Sigmoid colon (tissue), 7 donors: ENCODE results near the gene ATP9A. TPM values are rescaled to one million over a fixed set of nuclear protein-coding genes. Genes with fewer than 3 reads are reported as not detected.

Source experiments
- DNase-seq: peaks from one replicate; pipeline ENCODE4 v3.0.0-alpha.2; 2019
- H3K27ac ChIP-seq, 4 donors: fragments of 200-600 bp; sonication (generic); one replicate each; pipeline ENCODE4 v1.5.1; 2016 to 2019; ENCODE audit warnings: mild to moderate bottlenecking in 1 of 4
- H3K27me3 ChIP-seq, 3 donors: fragments of 200-600 bp; sonication (generic); one replicate each; pipeline ENCODE4 v1.5.1; 2019; ENCODE audit warnings: mild to moderate bottlenecking in 1 of 3
- H3K36me3 ChIP-seq, 4 donors: fragments of 200-600 bp; sonication (generic); one replicate each; pipeline ENCODE4 v1.5.1; 2016 to 2019
- H3K4me1 ChIP-seq, 4 donors: fragments of 200-600 bp; sonication (generic); one replicate each; pipeline ENCODE4 v1.5.1; 2017 to 2019
- H3K4me3 ChIP-seq, 4 donors: fragments of 200-600 bp; sonication (generic); one replicate each; pipeline ENCODE4 v1.5.1; 2017 to 2019; ENCODE audit warnings: mild to moderate bottlenecking in 2 of 4, moderate library complexity in 1 of 4
- H3K9me3 ChIP-seq, 4 donors: fragments of 200-600 bp in 3 of 4; sonication (generic) in 3 of 4; one replicate each; pipeline versions ENCODE4 v1.5.1 to v1.6.1; 2013 to 2019
- EP300 ChIP-seq, 4 donors: sonication (generic); formaldehyde crosslinking; IDR thresholded peaks; one replicate each; pipeline ENCODE4 v1.6.1; 2017; ENCODE audit warnings: antibody characterized with exemption in 4 of 4
- POLR2A ChIP-seq, 2 donors: fragments of 450-650 bp; IDR thresholded peaks; one replicate each; pipeline ENCODE4 v1.6.1; 2016; ENCODE audit warnings: antibody characterized with exemption in 2 of 2, mild to moderate bottlenecking in 2 of 2, moderate library complexity in 2 of 2
- POLR2AphosphoS5 ChIP-seq, 4 donors: sonication (generic); formaldehyde crosslinking; IDR thresholded peaks; one replicate each; pipeline ENCODE4 v1.6.1; 2017; ENCODE audit warnings: antibody characterized with exemption in 4 of 4
- WGBS, 2 donors: extraction: QIAGEN DNeasy Blood & Tissue Kit; methylation state at CpG; one replicate each; pipeline ENCODE4 v1.1.7; 2013; 5-methylcytosine and 5-hydroxymethylcytosine counted together
- intact Hi-C: fragments of 100-400 bp; cut with DNase I; formaldehyde crosslinking; loops from one replicate; pipeline ENCODE4 v1.15.1; 2023
- polyA plus RNA-seq, 3 donors: library from polyadenylated mRNA; stranded (reverse); fragments of 200-250 nt; gene quantifications; one replicate each; pipeline ENCODE4 v1.2.3, GENCODE V29; 2013
- total RNA-seq, 4 donors: library from RNA; depleted of rRNA; stranded (reverse); fragments of >200 nt; gene quantifications; one replicate each; pipeline ENCODE4 v1.1.0, GENCODE V29; 2016
- TF ChIP-seq, protein P1 (sequence below), 4 experiments: fragments of 450-650 bp in 3 of 4; fragments of 200-600 bp in 1 of 4; IDR thresholded peaks; one replicate each; pipeline ENCODE4 v1.5.1; 2016 to 2019; ENCODE audit warnings: antibody characterized with exemption in 4 of 4, mild to moderate bottlenecking in 3 of 4, moderate library complexity in 2 of 4
- donor health status: healthy with polysubstance abuse.
- donor health status: Bipolar disorder and iron deficiency.
- donor health status: healthy.

ATP9A gene
- total and polyA plus RNA-seq, 7 donors = 4.2 to 34.8 (median 31.0) TPM

DNA sequence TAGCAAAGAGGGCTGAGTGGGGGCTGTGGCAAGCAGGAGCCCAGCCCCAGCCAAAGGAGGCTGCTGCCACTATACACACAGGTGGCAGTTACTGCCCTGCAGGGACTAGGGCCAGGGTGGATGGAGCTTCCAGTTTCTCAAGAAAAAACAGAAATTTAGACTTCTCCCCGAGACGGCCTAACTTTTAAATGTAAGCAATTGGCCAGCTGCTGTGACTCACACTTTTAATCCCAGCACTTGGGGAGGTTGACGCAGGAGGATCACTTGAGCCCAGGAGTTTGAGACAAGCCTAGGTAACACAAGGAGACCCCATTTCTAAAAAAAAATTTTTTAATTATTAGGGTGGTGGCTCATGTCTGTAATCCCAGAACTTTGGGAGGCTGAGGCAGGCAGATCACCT, 127.4 kb downstream of the ATP9A start:
- no peak for TF ChIP-seq POLR2AphosphoS5 (IDR thresholded peaks at IDR 0.05)
- no peak for TF ChIP-seq EP300 (IDR thresholded peaks at IDR 0.05)
- TF ChIP-seq, protein P1, sequence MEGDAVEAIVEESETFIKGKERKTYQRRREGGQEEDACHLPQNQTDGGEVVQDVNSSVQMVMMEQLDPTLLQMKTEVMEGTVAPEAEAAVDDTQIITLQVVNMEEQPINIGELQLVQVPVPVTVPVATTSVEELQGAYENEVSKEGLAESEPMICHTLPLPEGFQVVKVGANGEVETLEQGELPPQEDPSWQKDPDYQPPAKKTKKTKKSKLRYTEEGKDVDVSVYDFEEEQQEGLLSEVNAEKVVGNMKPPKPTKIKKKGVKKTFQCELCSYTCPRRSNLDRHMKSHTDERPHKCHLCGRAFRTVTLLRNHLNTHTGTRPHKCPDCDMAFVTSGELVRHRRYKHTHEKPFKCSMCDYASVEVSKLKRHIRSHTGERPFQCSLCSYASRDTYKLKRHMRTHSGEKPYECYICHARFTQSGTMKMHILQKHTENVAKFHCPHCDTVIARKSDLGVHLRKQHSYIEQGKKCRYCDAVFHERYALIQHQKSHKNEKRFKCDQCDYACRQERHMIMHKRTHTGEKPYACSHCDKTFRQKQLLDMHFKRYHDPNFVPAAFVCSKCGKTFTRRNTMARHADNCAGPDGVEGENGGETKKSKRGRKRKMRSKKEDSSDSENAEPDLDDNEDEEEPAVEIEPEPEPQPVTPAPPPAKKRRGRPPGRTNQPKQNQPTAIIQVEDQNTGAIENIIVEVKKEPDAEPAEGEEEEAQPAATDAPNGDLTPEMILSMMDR (IDR thresholded peaks at IDR 0.05) = no peak
- TF ChIP-seq POLR2A (IDR thresholded peaks at IDR 0.05) = no peak
- H3K4me3 ChIP-seq = no peak overlapping the region
- H3K27me3 ChIP-seq = no peaks in the 10 kb centered on the region
- H3K4me1 ChIP-seq = no peaks in the 10 kb centered on the region
- peak overlapping the region in 2 of 4 donors; percentile 12 to 21 for H3K27ac ChIP-seq
- no peaks in the 10 kb centered on the region for H3K9me3 ChIP-seq
- intact Hi-C loops = loop anchor here (10.0 kb wide), 1 partner anchor 324 kb away; no protein-coding TSS in a partner anchor
- WGBS, 2 donors = 78 to 82% methylated on average over 3 of the region's 3 CpGs
- no peak for DNase-seq
- H3K36me3 ChIP-seq = peaks cover 0 to 15% (median 0%) of the 10 kb centered on the region in 4 donors

DNA sequence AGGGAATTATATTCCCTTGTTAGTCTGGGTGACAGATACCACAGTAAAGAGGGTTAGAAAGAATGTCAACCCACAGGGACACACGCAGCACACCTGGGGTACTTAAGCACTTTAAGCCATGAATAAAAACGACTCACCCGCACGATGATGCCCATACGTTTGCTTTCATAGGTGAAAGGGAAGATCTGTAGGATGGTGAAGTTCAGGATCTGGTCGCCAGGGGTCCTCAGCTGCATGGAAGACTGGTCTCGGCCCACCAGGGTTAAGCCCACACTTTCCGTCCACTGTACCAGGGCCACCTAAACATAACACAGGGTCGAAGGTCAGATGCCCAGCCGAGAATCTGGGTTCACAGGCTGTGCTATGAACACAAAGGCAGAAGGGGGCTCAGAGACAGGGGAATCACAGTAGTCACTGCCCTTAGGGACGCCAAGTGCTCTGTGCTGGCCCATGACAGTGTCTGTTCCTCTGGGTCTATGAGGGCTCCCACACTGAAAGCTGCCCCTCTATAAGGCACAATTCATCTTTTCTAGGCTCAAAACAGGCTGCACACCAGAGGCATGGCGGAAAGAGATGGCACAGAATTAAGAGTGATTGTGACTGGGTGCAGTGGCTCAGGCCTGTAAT, 128.9 kb downstream of the ATP9A start:
- Histone ChIP-seq H3K36me3 (peaks cover 0 to 15% (median 0%) of the 10 kb centered on the region in 4 donors), H3K4me1 (no peaks in the 10 kb centered on the region), H3K9me3 (no peaks in the 10 kb centered on the region), H3K27me3 (no peaks in the 10 kb centered on the region), H3K27ac (no peak overlapping the region), H3K4me3 (no peak overlapping the region)
- DNase-seq = peak; percentile 79
- no peak for TF ChIP-seq POLR2A (IDR thresholded peaks at IDR 0.05)
- TF ChIP-seq, protein P1 (IDR thresholded peaks at IDR 0.05) = peak; percentile 77 to 88 (median 78)
- intact Hi-C loops = loop anchor here (1.0 to 10.0 kb wide), 2 partner anchors 125 to 444 kb away; partner anchors contain the start of gene ATP9A
- 38 to 40% methylated on average over 12 of the region's 12 CpGs for WGBS, 2 donors

DNA sequence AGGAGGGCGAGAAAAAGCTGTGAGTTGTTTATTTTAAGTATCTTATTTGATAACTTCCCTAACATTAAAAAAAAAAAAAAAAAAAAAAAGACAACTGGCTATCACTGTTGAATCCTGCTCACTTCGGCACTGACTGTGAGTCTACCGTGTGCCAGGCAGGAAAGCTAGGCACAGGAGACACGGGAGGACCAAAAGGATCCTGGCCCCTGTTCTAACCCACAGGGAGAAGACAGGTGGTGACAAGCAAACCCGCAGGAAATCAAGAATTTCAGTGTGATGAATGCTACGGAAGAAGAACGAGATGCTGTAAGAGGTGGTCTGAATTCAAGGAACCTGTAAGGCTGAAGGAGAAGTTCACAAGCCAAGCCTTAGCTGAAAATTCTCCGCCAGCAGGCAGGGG, 130.9 kb downstream of the ATP9A start:
- H3K36me3 ChIP-seq = peaks cover 0 to 15% (median 0%) of the 10 kb centered on the region in 4 donors
- no peaks in the 10 kb centered on the region for H3K27me3 ChIP-seq
- no peak overlapping the region for H3K4me3 ChIP-seq
- WGBS, 2 donors = 93 to 94% methylated on average over 8 of the region's 8 CpGs
- intact Hi-C loops = loop anchor here (10.0 kb wide), 1 partner anchor 128 kb away; the partner anchor contains the start of gene ATP9A
- H3K27ac ChIP-seq = no peak overlapping the region
- DNase-seq = no peak
- H3K4me1 ChIP-seq = peaks cover 0 to 3% (median under 1%) of the 10 kb centered on the region in 4 donors
- no peaks in the 10 kb centered on the region for H3K9me3 ChIP-seq
- no peak for TF ChIP-seq POLR2A (IDR thresholded peaks at IDR 0.05)
- no peak for TF ChIP-seq EP300 (IDR thresholded peaks at IDR 0.05)
- TF ChIP-seq, protein P1 (IDR thresholded peaks at IDR 0.05) = no peak
- TF ChIP-seq POLR2AphosphoS5 (IDR thresholded peaks at IDR 0.05) = no peak

DNA sequence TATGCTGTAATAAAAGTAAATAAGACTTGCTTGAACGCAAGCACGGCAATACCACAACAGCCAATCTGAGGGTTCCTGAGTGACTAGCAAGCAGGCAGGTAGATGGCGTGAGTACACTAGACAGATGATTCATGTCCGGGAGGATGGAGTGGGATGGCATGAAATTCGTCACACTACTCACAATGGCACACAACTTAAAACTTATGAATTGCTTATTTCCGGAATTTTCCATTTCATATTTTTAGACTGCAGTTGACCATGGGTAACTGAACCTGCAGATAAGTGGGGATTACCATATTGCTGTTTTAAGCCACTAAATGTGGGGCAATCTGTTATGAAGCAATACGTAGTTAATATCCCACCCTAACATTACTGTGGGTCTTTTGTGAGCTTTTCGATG, 132.1 kb downstream of the ATP9A start:
- intact Hi-C loops = loop anchor here (10.0 kb wide), 1 partner anchor 129 kb away; the partner anchor contains the start of gene ATP9A

More for the DNA sequence above, 132.1 kb downstream of the ATP9A start:
- Histone ChIP-seq H3K9me3 (no peaks in the 10 kb centered on the region), H3K4me3 (no peak overlapping the region), H3K36me3 (peaks cover 0 to 15% (median 0%) of the 10 kb centered on the region in 4 donors), H3K27ac (no peak overlapping the region), H3K27me3 (no peaks in the 10 kb centered on the region), H3K4me1 (peaks cover 0 to 13% (median 9%) of the 10 kb centered on the region in 4 donors)
- no peak for DNase-seq
- WGBS, 2 donors = 85 to 93% methylated on average over 8 of the region's 8 CpGs
- TF ChIP-seq, protein P1 (IDR thresholded peaks at IDR 0.05) = no peak
- TF ChIP-seq POLR2AphosphoS5 (IDR thresholded peaks at IDR 0.05) (no peak), EP300 (IDR thresholded peaks at IDR 0.05) (no peak), POLR2A (IDR thresholded peaks at IDR 0.05) (no peak)
